Measurements from ENCODE around the gene ZNF469.

The ZNF469 gene

DNA sequence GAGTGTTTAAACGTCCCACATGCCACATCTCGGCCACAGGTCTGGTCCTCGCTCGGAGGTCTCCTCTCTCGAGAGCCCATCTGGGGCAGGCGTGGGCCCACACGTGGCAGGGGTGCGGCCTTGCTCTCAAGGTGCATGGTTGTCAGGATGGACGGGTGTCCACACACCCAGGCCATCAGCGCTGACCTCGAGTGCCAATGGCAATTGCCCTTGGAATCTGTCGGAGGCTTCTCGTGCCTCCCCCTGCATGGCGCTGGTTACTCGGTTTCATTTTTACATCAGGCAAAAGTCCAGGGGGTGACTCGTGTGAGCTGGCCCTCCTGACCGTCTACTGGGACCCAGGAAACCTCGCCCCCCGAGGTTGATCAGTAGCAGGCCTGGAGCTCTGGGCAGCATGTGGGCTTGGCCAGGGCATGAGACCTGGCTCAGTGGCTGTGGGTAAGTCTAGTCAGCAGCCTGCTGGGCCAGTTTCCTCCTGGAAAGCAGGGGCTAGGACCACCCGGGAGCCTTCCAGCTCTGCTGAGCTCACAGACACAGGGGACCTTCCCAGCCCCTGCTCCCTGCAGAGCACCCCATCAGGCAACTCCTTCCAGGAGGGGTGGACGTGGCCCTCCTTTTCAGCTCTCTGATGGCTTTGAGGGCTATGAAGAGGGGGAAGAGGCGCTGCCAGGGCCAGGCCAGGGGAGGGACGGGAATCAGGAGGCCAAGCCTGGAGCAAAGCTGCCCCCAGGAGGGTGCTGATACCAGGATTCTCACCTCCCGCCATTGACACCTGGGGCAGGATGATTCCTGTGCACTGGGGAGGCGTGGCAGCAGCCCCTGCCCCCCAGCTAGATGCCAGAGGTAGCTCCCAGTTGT is 3.7 kb upstream of the ZNF469 start:
- DNase-seq (ENCODE audit: low read depth) = no peak
- no peak overlapping the region for H3K4me3 ChIP-seq (ENCODE audit: low read depth, low read length)
- no peak for TF ChIP-seq CTCF (conservative IDR thresholded peaks at IDR 0.05; ENCODE audit: low read depth, low read length)

DNA sequence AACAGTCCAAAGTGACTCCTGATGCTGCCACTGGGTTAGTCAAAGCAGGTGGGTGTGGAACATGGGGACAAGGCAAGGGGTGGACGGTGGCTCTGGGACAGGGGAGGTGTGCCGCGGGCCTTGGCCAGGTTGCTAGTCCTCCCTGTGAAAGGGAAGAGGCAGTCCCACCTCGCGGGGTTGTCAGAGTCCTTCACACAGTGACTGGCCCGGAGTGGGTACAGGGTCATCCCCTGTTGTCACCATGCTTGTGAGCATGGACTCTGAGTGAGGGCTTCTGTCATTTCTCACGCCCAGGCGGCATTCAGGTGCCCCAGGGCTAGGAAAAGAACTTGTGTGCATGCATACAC is 3.1 kb upstream of the ZNF469 start:
- TF ChIP-seq CTCF (conservative IDR thresholded peaks at IDR 0.05; ENCODE audit: low read depth, low read length) = no peak
- no peak overlapping the region for H3K4me3 ChIP-seq (ENCODE audit: low read depth, low read length)
- DNase-seq (ENCODE audit: low read depth) = no peak

- H3K4me3 ChIP-seq (ENCODE audit: low read depth, low read length) = no peak overlapping the region
- TF ChIP-seq CTCF (conservative IDR thresholded peaks at IDR 0.05; ENCODE audit: low read depth, low read length) = no peak
- no peak for DNase-seq (ENCODE audit: low read depth)
These were observed 2.7 kb upstream of the ZNF469 start for GRCh38 chr16:88380099-88380498.

DNA sequence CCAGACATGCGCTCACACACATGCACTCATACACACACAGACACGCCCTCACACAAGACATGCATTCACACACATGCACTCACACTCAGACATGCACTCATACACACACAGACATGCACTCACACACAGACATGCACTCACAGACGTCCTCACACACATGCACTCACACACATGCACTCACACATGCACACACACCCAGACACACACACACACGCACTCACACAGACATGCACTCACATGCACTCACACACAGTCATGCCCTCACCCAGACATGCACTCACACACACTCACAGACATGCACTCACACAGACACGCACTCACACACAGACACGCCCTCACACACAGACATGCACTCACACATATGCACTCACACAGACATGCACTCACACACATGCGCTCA is 2.1 kb upstream of the ZNF469 start:
- H3K4me3 ChIP-seq (ENCODE audit: low read depth, low read length) = no peak overlapping the region
- no peak for TF ChIP-seq CTCF (conservative IDR thresholded peaks at IDR 0.05; ENCODE audit: low read depth, low read length)
- DNase-seq (ENCODE audit: low read depth) = no peak

GRCh38 chr16:88381820-88382451 is 823 bp upstream of the ZNF469 start:
- no peak for TF ChIP-seq CTCF (conservative IDR thresholded peaks at IDR 0.05; ENCODE audit: low read depth, low read length)
- no peak overlapping the region for H3K4me3 ChIP-seq (ENCODE audit: low read depth, low read length)

DNA sequence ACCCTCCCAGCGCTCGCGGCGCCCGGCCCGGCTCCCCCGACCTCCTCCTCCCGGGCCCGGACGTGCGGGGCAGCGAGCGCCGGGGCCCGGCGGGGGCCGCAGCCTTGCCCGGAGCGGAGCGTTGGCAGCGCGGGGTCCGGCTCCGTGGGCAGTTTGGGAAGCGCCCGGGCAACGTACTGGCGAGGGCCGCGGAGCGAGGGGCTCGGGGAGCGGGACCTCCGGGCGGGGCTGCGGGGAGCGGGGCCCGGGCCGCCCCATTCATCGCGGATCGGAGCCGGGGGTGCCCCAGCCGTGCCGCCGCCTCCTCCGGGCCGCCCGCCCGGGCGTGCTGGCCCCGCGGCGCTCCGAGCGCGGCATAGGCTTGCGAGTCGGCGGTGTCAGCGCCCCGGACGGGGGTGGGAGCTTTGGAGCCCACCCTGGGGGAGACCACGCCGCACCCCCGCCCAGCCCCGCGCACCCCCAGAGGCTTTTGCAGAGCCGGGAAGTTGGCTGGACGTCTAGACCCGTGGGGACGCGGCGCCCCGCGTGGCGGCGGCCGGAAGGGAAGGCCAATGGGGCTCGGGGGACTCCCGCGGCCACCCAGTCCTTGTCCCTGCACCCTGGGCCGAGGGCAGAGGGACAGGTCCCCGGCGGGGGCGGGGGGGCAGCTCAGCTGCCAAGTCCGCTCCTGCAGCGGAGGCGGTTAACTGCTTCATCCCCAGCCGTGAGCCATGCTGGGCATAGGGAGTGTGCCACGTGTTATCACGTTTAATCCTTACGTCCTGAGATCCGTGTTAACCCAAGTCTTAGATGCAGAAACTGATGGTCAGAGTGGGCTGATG is 852 bp downstream of the ZNF469 start:
- peak; percentile 48 for DNase-seq (ENCODE audit: low read depth)
- TF ChIP-seq CTCF (conservative IDR thresholded peaks at IDR 0.05; ENCODE audit: low read depth, low read length) = peak; percentile 60
- peak overlapping the region; percentile 64 for H3K4me3 ChIP-seq (ENCODE audit: low read depth, low read length)

More at GRCh38 chr16:88381820-88382451, 823 bp upstream of the ZNF469 start:
- DNase-seq (ENCODE audit: low read depth) = no peak

Measured in choroid plexus epithelial cell (primary cell).